ENCODE data around the gene EIF3F.
A peak's percentile ranks its signal among the peaks of the same experiment; 100 is the strongest.

Gene EIF3F

GRCh38 chr11:8039530-8040260 is 52.6 kb downstream of the EIF3F start:
- DNase-seq (ENCODE audit: low spot score), result no peak

- peak; percentile 0 for DNase-seq (ENCODE audit: low spot score)
Observed at GRCh38 chr11:8040261-8040920, 53.3 kb downstream of the EIF3F start.

- peak; percentile 3 for DNase-seq (ENCODE audit: low spot score)
Observed at GRCh38 chr11:8040921-8041285, 53.8 kb downstream of the EIF3F start.

GRCh38 chr11:8041576-8041975 is 54.4 kb downstream of the EIF3F start:
- peak; percentile 1 for DNase-seq (ENCODE audit: low spot score)

GRCh38 chr11:8043756-8044155 is 56.6 kb downstream of the EIF3F start:
- DNase-seq (ENCODE audit: low spot score), result no peak

- DNase-seq (ENCODE audit: low spot score), result no peak
Observed at GRCh38 chr11:8045839-8046238, 58.7 kb downstream of the EIF3F start.

GRCh38 chr11:8047382-8047781 is 60.2 kb downstream of the EIF3F start:
- DNase-seq (ENCODE audit: low spot score), result no peak

GRCh38 chr11:8049084-8049483 is 61.9 kb downstream of the EIF3F start:
- DNase-seq (ENCODE audit: low spot score), result no peak
